Muscle of back (tissue), 11 donors: Measurements from ENCODE around the gene CTNND2. TPM values are rescaled to one million over a fixed set of nuclear protein-coding genes. Genes with fewer than 3 reads are reported as not detected.
"Not testable (repeated sequence)": the region's sequence is repeated elsewhere in the genome, so short reads cannot be mapped to it uniquely, and the experiment has no call there.

ENCODE experiments used
- DNase-seq, 3 donors: peaks; one replicate each; pipeline versions ENCODE4 v3.0.0 to v3.0.0-alpha.2; 2013
- polyA plus RNA-seq, 10 donors: library from polyadenylated mRNA; unstranded; fragments of 120-200 nt; gene quantifications; one replicate each; pipeline ENCODE4 v1.2.1, GENCODE V29; 2013; ENCODE audit not compliant: insufficient read length in 10 of 10

The CTNND2 gene
- polyA plus RNA-seq, 10 donors, result 0.32 to 1.8 (median 1.2) TPM

DNA sequence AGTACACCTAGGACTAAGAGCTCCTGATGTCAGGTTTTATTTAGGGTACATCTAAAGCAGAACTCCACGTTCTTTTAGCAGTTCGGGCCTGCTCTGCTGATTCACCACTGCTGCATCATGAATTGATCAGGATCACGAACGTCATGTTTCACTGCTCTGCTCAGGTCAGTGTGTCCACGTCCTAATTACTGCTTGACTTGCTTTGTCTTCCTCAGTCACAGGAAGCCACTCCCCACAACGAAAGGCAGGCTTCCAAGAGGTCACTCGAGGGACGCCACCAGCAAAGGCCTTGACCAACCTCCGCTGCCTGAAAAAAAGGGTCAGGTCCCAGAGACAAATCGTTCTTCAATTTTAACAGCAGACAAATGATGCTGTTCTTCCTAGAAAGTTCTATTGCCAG, 40.3 kb downstream of the CTNND2 start:
- no peak for DNase-seq

DNA sequence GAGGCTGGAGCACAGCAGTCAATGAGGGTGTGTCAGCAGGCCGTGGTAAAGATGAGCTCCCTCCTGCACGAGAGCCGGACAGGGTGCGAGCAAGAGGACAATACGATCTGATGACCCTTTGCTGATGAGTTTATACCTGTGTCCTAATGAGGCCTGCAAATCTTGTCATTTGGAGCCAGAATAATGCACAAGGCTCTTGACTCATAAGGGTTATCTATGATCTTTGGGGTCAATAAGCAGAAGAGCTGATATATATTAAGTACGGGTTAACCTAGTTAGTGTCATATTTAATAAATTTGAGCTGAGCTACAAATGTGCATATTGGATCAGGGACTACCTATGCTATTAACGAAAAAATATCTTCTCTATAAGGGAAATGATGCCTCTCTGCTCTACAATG, 46.9 kb downstream of the CTNND2 start:
- DNase-seq, result no peak

DNA sequence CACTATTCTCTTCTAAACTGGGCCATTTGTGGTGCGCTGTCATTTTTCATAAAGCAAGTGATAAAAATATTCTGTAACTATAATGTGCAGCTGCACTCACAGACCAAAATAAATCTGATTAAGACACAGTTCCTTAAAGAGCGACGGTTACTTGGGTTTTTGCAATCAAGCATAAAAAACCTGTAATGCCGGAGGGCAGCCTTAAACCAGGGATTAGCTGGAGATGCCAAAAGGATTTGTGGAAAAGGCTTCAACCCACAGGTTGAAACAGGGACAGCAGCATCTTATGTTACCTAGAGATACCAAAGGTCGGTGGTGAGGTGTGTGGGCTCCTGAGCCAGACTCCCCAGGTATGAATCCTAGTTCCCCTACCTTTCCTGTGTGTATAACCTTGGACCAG, 49.3 kb downstream of the CTNND2 start:
- DNase-seq, result no peak

DNA sequence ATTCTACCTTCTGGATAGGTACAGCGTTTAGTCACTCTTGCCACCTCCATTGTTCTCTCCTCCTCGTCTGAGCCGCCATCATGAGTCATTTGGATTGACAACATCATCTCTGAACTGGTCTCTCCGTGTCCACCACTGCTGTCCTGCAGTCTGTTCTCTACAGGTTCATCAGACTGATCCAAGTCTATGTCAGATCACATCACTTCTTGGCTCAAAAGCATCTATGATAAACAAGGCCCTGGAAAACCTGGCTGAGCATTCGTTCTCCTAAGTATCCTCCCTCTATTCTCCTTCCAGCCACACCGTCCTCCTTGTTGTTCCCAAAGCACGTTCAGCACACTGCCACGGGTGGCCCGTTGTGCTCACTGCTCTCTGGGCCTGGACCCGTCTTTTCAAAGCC, 50.5 kb downstream of the CTNND2 start:
- no peak for DNase-seq

DNA sequence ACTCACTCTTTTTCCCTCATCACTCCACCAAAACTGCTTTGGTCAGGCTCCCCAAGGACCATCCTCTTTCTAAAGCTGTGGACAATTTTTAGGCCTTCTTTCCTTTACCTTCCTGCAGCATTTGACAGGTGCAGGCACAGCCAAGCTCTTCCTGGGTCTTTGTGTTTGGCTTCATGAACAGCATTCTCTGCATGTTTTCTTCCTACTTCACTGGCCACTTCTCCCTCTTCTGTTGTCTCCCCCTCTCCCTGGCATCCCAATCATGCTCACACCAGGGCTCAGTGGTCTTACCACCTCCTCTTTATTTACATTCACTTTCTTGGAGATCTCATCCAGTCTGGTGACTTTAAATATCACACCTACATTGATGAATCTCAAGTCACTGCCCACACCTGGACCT, 51.1 kb downstream of the CTNND2 start:
- no peak for DNase-seq

DNA sequence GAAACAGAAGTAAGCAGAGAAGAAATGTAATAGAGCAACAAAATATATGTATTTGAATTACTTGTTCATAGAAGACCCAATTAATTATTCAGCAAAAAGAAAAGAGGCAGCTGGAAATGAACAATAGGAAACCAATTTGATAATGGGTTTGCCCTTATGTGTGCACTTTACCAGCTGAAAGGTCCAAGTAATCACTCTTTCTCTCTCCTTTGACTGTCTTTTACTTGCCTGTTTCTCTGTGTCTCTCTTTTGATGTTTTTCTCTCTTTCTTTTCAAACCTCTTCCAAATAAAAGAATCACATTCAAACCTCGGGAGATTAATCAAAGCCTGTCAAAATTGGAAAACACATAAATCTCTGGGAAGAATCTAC, 51.5 kb downstream of the CTNND2 start:
- no peak for DNase-seq

DNA sequence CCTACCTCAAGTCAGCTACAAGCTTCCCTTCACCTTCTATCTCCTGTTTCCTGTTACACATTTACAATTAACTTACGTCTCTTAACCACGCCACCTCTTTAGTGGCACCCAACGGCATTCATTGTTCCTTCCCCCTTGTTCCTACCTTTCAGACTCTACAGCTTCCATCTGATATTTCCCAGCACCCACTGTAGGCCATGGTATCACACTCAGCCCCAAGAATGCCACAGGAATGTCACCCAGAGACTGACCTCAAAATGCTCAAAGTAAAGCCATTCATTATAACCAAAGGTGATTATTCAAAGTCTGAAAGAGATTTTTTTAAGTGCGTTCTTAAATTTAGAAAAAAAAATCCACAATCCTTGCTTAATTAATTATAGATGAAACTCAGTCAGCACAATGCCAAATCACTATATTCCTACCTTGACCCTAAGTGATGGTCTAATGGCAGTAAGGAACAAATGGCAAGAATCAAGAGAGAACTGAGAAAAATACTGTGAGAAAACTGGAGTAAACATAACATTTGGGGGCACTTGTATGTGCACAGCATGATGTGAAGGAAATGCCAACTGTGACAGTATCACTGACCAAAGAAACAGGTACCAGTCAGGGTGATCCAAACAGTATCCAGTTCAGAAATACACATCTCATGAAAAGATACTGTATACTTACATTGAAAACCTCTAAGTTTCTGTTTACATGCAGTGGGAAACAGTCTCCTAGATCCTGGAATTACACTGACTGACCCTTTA, 52.1 kb downstream of the CTNND2 start:
- no peak for DNase-seq

DNA sequence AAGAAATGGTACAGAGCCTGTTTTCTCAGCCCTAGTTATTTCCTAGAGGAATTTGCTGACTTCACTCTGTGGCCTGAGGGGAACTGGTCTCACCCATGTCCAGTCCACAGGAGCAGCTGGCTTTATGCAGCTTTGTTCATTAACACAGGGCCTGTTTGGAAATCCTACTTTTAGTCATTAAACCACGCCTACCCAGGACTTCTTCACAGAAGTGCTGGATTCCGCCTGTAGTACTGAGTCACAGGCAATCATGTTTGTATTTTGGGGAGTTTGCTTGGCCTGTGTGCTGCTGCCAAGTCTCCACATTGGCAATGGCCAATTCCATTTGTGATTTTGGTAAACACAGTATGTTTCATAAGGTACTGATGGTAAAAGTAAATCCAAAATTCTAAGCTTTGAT, 52.8 kb downstream of the CTNND2 start:
- DNase-seq, result no peak

DNA sequence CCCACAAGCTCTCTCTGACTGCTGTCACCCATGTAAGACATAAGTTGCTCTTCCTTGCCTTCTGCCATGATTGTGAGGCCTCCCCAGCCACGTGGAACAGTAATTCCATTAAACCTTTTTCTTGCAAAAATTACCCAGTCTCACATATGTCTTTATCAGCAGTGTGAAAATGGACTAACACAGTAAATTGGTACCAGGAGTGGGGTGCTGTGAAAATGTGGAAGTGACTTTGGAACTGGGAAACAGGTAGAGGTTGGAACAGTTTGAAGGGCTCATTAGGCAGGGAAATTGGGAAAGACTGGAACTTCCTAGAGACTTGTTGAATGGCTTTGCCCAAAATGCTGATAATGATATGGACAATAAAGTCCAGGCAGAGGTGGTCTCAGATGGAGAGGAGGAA, 75.7 kb downstream of the CTNND2 start:
- not testable (repeated sequence) for DNase-seq

DNA sequence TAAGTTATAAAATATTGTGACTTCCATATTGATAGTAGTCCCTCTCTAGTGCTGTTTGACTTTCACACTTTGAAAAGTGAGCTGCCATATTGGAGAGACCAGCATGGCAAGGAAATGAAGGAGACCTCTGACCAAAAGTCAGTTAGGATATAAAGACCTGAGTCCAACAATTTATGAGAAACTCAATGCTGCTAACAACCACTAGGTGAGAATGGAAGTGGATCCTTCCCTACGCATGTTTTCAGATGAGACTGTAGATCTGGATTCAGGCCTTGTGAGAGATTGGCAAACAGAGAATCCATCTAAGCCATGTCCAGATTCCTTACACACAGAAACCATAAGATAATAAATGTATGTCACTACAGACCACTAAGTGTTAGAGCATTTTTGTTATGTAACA, 81.6 kb downstream of the CTNND2 start:
- DNase-seq, result no peak

DNA sequence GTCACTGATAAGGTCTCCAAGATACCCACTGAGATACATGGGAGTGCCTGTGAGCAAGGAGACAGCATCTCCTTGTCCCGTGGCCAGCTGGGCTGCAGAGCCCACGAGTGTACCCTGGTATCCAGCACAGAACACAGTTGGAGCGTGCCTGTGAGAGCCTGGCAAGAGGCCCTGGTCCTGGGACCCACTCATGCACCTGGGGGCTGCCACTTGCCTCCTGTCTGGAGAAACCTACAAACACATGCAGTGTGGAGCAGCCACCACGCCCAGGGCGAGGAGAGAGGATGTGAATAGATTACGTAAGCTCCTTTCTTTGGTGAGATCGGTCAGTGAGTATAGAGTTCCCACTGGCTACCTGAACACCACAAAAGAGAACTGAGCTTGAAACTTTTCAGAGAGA, 88.3 kb downstream of the CTNND2 start:
- no peak for DNase-seq

DNA sequence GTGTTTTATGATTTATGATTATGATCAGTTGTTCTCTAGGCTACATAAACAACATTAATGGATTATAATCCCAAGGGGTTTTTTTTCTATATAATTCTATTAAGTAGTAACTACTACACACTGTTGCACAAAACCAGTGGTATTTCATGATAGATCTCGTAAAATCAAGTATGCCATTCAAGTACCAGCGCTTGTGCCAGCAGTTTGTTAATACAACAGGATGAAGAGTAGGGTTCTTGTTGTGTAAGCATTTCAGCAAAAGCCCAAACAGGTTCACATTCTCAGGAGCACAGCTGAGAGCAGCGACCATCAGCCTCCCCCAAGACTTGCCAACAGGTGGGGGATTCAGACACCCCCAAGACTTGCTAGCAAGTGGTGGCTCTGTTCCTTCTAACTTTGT, 88.8 kb downstream of the CTNND2 start:
- no peak for DNase-seq

DNA sequence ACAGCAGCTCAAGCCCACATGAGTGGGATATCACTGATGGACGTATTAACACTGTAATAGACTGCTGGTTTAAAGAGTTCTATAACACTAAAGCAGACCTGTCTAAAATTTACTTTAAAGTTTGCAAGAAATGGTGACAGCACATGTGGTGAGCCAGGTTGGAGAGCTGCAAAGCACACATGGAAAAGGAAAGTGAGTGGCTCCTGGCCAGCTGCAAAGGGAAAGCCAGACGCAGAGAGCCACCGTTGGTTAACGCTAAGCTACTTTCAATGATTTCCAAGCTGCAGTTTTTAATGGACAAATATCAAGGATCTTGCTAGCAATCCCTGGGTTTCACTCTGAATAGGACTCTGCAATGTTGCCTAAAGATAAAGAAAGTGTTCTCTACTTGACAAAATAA, 89.9 kb downstream of the CTNND2 start:
- peak in 2 of 3 donors; percentile 3 to 5 for DNase-seq

DNA sequence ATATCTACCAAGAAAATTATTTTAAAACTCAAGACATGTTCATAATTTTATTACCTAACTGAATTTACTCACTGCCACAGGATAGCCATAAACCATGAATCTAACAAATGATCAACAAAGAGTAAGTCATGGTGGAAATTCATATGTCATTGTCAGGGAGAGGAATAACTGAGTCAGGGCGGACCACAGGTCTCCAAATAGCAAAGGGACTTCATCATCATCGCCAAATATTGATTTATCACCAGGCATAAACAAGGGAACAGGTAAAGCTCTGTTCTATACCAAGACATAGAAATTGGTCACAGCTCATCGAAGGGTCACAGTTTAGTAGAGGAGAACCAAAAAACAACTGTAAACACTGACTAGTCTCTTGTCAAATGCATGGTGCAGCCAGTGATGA, 94.8 kb downstream of the CTNND2 start:
- DNase-seq, result no peak

DNA sequence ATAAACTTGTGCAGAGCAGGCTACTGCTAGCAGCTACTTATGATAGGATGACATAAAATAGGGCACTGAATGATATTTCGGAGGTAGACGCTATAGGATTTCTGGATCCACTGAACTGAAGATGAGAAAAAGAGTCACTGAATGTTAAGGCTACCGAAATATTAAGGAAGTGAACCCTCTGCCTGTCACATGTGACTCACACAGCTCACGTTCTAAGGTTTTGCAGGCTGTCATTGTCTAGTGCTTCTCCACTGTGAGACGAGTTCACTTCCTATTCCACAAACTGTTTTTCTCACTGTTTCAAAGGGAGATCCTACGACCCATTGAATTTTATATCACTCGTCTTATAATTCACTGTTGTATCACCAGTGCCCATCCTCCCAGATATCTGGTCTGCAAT, 100.8 kb downstream of the CTNND2 start:
- no peak for DNase-seq

DNA sequence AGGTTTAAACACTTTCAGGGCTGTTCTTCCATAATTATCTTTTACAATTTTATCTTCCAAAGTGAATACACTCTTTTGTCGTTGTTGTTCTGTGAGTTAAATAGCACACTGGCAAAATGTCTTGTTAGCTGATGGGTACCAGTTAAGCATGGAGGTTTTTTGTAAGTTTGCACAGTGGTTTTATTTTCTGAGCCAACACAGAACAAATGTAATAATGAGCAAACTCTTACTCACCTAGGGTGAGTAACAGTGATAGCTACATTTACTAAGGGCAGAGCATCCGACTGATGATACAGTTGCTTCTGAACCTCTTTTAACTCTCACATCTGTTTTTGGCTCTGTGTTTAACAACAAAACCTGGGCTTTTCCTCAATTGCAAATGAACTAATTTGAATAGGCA, 103.2 kb downstream of the CTNND2 start:
- no peak for DNase-seq

DNA sequence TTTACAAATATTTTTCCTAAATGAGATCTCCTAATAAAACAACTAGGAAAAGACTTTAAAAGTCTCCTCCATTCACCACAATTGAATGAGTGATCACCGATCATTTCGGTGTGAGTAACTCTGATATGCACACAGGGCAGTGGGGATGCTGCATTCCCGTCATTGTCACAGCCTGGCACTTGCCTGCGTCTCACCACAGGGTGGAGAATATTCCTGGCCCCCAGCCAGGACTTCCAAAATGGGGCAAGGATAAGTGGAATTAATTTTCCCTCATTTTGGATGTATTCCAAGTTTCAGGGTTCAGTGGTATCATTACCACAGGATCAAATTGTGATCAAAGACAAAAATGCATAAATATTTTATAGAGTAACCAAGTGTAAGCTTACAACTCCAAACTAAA, 107.1 kb downstream of the CTNND2 start:
- peak in 1 of 3 donors; percentile 3 for DNase-seq

DNA sequence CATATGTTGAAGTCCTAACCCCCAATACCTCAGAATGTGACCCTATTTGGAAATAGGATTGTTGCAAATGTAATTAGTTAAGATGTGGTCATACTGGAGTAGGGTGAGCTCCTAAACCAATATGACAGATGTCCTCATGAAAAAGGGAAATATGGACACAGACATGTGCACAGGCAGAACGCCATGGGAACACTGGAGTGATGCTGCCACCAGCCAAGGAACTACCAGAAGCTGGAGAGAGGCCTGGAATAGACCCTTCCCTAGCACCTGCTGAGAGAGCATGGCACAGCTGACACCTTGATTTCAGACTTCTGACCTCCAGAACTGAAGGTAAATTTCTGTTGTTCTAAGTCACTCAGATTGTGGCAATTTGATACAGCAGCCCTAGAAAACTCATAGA, 110.8 kb downstream of the CTNND2 start:
- no peak for DNase-seq

DNA sequence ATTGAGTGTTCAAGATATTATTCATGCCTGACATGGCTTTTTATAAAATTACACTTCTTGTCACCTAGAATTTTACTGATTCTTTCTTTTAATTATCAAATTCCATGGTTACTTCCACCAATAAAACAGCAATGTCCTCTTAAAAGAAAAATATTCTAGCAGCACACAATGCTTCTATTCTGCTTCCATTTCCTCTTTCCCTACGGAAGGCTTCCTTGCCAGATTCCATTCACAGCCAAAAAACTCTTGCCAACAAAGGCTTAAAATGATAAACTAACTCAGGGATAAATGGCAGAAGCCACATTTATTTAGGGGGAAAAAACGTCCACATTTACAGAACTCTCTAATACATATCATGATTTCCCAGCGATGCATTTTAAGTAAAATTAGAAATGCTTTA, 111.6 kb downstream of the CTNND2 start:
- DNase-seq, result no peak

DNA sequence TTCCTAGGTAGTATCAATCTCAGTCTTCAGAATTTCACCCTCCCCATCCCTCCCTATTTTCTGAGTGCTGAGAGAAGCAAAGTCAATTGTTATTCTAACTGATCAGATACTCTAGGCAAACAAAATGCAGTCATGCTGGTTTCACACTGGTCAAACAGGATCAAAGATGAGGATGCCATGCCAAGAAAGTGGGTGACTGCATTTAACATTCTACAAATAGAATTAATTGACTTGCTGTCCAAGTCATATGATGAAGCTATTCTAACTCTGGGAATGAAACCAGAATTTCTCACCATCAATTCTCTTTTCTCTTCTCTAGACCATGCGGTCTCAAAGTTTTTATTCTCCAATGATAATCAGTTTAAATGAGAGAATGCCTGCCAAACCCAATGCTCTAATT, 112.5 kb downstream of the CTNND2 start:
- DNase-seq, result no peak

DNA sequence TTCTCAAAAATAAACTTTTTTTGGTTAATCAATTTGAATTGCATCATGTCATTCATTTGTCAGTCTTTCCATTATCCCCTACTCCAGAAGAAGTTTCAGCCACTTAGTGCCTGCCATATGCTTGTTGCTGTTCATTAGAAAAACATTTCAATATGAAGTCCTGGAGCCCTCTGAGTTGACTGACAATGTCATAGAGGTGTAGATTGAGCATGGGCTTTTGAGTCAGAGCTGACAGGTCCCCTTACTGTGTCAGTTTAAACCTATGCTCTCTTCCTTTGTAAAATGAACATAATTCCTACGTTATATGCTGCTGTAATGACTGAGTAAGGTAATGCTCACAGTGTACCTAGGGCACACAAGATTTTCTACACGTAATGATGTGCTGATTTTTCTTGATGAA, 114.0 kb downstream of the CTNND2 start:
- no peak for DNase-seq

DNA sequence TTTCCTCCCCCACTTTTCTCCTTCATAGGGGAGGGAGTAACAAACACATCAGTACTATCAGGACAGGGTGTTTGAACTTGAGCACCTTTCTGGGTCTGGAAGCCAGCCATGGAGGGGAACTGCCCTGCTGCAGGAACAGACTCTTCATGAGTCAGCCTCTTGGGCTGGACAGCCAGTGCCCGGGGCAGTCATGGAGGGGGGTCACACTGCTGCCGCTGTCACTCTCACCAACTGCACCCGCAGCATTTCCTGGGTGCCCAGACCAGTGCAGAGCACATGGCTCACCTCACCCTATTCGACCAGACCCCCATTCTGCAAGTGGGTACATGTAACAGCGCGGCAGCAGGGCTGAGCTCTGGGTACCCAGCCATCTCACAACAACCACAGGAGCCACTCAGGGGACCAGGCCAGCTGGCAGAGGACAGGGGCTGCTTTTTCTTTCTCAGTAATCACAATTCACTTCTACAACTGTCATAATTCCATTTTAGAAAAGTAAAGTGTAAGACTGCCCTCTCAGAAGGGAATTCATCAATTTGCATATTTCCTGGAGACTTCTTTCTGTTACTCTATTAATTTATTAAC, 118.4 kb downstream of the CTNND2 start:
- no peak for DNase-seq

DNA sequence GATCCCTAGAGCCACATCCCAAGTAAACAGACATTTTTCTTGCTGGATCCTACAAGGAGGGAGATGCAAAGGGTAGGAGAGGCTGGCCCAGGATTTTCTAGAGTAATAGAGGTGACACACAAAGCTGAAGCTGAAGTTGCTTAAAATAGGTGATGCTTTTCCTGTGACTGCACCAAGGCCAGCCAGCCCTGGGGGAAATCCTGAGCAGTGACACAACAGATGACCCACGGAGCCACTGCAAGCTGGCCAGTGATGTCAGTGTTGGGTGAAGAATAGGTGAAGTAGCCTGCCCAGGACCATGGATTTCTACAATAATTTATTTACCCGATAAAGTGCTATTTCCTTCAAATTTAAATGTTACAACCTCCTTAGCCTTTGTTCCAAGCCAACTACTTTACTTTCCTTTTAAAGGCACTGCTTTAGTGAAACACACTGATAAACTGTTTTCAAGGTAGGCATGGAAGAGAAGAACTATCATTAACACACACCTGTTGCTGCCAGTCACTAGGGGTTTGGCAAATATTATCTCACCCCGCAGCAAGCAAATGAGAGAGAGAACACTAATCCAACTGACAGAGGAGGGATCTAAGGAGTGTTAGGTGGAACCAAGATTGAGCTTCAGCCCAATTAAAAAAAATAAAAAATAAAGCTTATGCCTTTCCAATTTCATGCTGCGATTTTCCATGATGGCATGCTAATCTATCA, 123.5 kb downstream of the CTNND2 start:
- DNase-seq, result peak in 2 of 3 donors; percentile 4 to 13
